DND-41 (cell line): Measurements from ENCODE around the gene AMOT.
A peak's percentile ranks its signal among the peaks of the same experiment; 100 is the strongest.

Source experiments
- ATAC-seq: fragments of 200-7000 bp; cut with Tn5 transposase; 3 replicates; pipeline ENCODE4 v1.9.1; 2021; ENCODE audit warnings: low read depth; ENCODE audit not compliant: insufficient read depth
- DNase-seq: peaks from one replicate; pipeline ENCODE4 v3.0.0-alpha.2; 2020
- H2AFZ ChIP-seq: 2 replicates; pipeline ENCODE4 v1.6.0; 2012; ENCODE audit warnings: low read depth, low read length
- H3K27ac ChIP-seq: 2 replicates; pipeline ENCODE4 v1.5.1; 2012; ENCODE audit warnings: low read length, inconsistent platforms
- H3K27me3 ChIP-seq: fragments of 200-600 bp; sonication (generic); 2 replicates; pipeline ENCODE4 v1.6.0; 2012; ENCODE audit warnings: low read length, mild to moderate bottlenecking, inconsistent platforms; ENCODE audit not compliant: insufficient read depth, poor library complexity
- H3K36me3 ChIP-seq: 2 replicates; pipeline ENCODE4 v1.5.1; 2012; ENCODE audit warnings: low read length, inconsistent platforms; ENCODE audit not compliant: insufficient read depth
- H3K4me1 ChIP-seq: 2 replicates; pipeline ENCODE4 v1.5.1; 2012; ENCODE audit warnings: mild to moderate bottlenecking, low read length; ENCODE audit not compliant: insufficient read depth
- H3K4me2 ChIP-seq: 2 replicates; pipeline ENCODE4 v1.6.0; 2012; ENCODE audit warnings: mild to moderate bottlenecking, moderate library complexity, low read length, inconsistent platforms; ENCODE audit not compliant: insufficient read depth
- H3K4me3 ChIP-seq, 2 experiments: fragments of 200-600 bp in 1 of 2; shearing (Covaris generic) in 1 of 2; 2 replicates each; pipeline ENCODE4 v1.5.1; 2012 to 2016; ENCODE audit warnings: inconsistent platforms in 2 of 2, low read length in 2 of 2, mild to moderate bottlenecking in 2 of 2, low read depth in 1 of 2, moderate library complexity in 1 of 2
- H3K79me2 ChIP-seq: 2 replicates; pipeline ENCODE4 v1.6.0; 2012; ENCODE audit warnings: low read length, inconsistent platforms; ENCODE audit not compliant: insufficient read depth
- H3K9ac ChIP-seq: 2 replicates; pipeline ENCODE4 v1.6.0; 2012; ENCODE audit warnings: low read depth, mild to moderate bottlenecking, inconsistent platforms, low read length, moderate library complexity
- H3K9me3 ChIP-seq: 2 replicates; pipeline ENCODE4 v1.5.1; 2012; ENCODE audit warnings: low read length, moderate library complexity, mild to moderate bottlenecking, inconsistent platforms; ENCODE audit not compliant: insufficient read depth, severe bottlenecking
- H4K20me1 ChIP-seq: 2 replicates; pipeline ENCODE4 v1.6.0; 2012; ENCODE audit warnings: low read length; ENCODE audit not compliant: insufficient read depth
- EZH2 ChIP-seq: IDR thresholded peaks from 3 replicates; pipeline ENCODE4 v1.6.1; 2012; ENCODE audit warnings: borderline replicate concordance, low read depth, mild to moderate bottlenecking, moderate library complexity, low read length, inconsistent platforms; ENCODE audit not compliant: severe bottlenecking
- TF ChIP-seq, protein P1 (sequence below): IDR thresholded peaks from 2 replicates; pipeline ENCODE4 v1.5.1; 2012; ENCODE audit warnings: borderline replicate concordance, low read length, moderate library complexity, mild to moderate bottlenecking; ENCODE audit not compliant: poor library complexity, severe bottlenecking; ENCODE audit errors: extremely low read depth

The AMOT gene

DNA sequence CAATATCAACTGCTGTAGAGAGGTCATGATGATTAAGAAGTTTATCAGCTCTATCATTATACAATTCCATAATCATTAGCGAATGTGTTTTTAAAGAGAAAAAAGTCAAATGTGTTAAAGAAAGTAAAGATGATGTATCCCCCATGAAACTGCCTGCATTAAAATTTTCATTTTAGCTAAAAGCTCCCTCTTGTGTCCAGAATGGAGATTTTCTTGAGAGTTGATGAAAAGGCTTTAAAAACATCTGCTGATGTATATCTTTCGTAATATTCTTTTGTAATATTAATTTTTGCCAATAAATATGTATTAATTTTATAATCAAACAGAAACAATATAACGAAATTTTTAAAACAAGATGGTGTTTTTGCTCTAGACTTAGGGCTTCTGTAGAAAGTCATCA, 108.8 kb downstream of the AMOT start:
- Histone ChIP-seq H3K27me3 (no peaks in the 10 kb centered on the region), H3K4me1 (peaks cover 7% of the 10 kb centered on the region; the same call in 1 of the 2 replicates), H3K4me2 (no peak overlapping the region), H3K36me3 (no peaks in the 10 kb centered on the region), H4K20me1 (no peaks in the 10 kb centered on the region), H3K9ac (no peak overlapping the region), H2AFZ (no peak overlapping the region), H3K9me3 (no peaks in the 10 kb centered on the region), H3K27ac (no peak overlapping the region), H3K4me3 (no peak overlapping the region), H3K79me2 (no peaks in the 10 kb centered on the region)
- ATAC-seq (no peak), DNase-seq (no peak)
- TF ChIP-seq, protein P1, sequence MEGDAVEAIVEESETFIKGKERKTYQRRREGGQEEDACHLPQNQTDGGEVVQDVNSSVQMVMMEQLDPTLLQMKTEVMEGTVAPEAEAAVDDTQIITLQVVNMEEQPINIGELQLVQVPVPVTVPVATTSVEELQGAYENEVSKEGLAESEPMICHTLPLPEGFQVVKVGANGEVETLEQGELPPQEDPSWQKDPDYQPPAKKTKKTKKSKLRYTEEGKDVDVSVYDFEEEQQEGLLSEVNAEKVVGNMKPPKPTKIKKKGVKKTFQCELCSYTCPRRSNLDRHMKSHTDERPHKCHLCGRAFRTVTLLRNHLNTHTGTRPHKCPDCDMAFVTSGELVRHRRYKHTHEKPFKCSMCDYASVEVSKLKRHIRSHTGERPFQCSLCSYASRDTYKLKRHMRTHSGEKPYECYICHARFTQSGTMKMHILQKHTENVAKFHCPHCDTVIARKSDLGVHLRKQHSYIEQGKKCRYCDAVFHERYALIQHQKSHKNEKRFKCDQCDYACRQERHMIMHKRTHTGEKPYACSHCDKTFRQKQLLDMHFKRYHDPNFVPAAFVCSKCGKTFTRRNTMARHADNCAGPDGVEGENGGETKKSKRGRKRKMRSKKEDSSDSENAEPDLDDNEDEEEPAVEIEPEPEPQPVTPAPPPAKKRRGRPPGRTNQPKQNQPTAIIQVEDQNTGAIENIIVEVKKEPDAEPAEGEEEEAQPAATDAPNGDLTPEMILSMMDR = peak; percentile 46
- no peak for TF ChIP-seq EZH2
